Measurements from ENCODE around the gene MARK1. TPM values are rescaled to one million over a fixed set of nuclear protein-coding genes. Genes with fewer than 3 reads are reported as not detected.

The MARK1 gene
- total and polyA plus RNA-seq, 2 of the 13 experiments (the other 11 are each of a cell fraction or from before 2014, with no cell fraction given), result not detected

- intact Hi-C loops (cut with micrococcal nuclease; ENCODE audit: unreplicated experiment), result no loop called here
- H4K20me1 ChIP-seq (ENCODE audit: insufficient read depth, low read length), result no peaks in the 10 kb centered on the region
- no TSS peak for BruUV-seq (replicated peaks)
- H3K9ac ChIP-seq (ENCODE audit: insufficient read depth, low read depth, low read length), result no peak overlapping the region
- FAIRE-seq (no peak), DNase-seq (ENCODE audit: low spot score) (no peak), ATAC-seq (no peak; the same call in 2 of the 3 replicates)
- CTCF ChIA-PET (ENCODE audit: low intra/inter-chr PET ratio, low total read pairs), result no interaction called here
- H2AFZ ChIP-seq (ENCODE audit: low read length), result no peak overlapping the region
- in situ Hi-C loops (cut with HindIII; ENCODE audit: extremely low pct_ligation_motif_present, low pct_unique_long_range_greater_than_20kb), result no loop called here
- H3K79me2 ChIP-seq (ENCODE audit: insufficient read depth, low read length), result no peaks in the 10 kb centered on the region
- peak overlapping the region; percentile 32; the same call in 1 of the 2 replicates for H3K4me2 ChIP-seq (ENCODE audit: low read depth, low read length)
- H3K27me3 ChIP-seq (ENCODE audit: control insufficient read depth in 1 of 2, insufficient read depth in 2 of 2, low read length in 2 of 2), result no peaks in the 10 kb centered on the region
- H3K4me3 ChIP-seq (replicated peaks in 1 of 3; ENCODE audit: insufficient read depth in 1 of 3, low read depth in 2 of 3, low read length in 3 of 3), result no peak overlapping the region
- POLR2A ChIA-PET, result interaction anchor here (0.6 to 2.3 kb wide), 5 partner anchors 10 to 78 kb away, joined by 3 to 7 read pairs (median 3); partner anchors contain the start of genes MTARC1 and MTARC2
- no peak overlapping the region for H3K27ac ChIP-seq (ENCODE audit: extremely low read length, insufficient read depth, low read length)
- no peaks in the 10 kb centered on the region for H3K36me3 ChIP-seq (replicated peaks in 1 of 2; ENCODE audit: control insufficient read depth in 1 of 2, insufficient read depth in 2 of 2, low read length in 2 of 2)
- peaks cover 77% of the 10 kb centered on the region for H3K4me1 ChIP-seq (ENCODE audit: insufficient read depth, low read length)
- WGBS (ENCODE audit: low lambda C conversion rate), result 33% methylated on average over 7 of the region's 9 CpGs
- no peaks in the 10 kb centered on the region for H3K9me3 ChIP-seq (ENCODE audit: low read length)
- TF ChIP-seq KLF12 (CRISPR knock-in tag; IDR thresholded peaks at IDR 0.05; ENCODE audit: borderline replicate concordance) (no peak), E2F2 (CRISPR knock-in tag; IDR thresholded peaks at IDR 0.05; ENCODE audit: borderline replicate concordance) (no peak), PLSCR1 (CRISPR knock-in tag; IDR thresholded peaks at IDR 0.05; ENCODE audit: borderline replicate concordance) (no peak), ZNF746 (CRISPR knock-in tag; IDR thresholded peaks at IDR 0.05) (no peak), ZNF143 (CRISPR knock-in tag; IDR thresholded peaks at IDR 0.05) (no peak), NKX3-1 (CRISPR knock-in tag; IDR thresholded peaks at IDR 0.05) (no peak), IRX3 (CRISPR knock-in tag; IDR thresholded peaks at IDR 0.05; ENCODE audit: borderline replicate concordance, low read depth) (no peak), ZBTB34 (CRISPR knock-in tag; IDR thresholded peaks at IDR 0.05) (no peak), NRL (CRISPR knock-in tag; IDR thresholded peaks at IDR 0.05; ENCODE audit: borderline replicate concordance) (no peak), GABPB1 (CRISPR knock-in tag; IDR thresholded peaks at IDR 0.05) (no peak), ZBTB38 (CRISPR knock-in tag; IDR thresholded peaks at IDR 0.05) (no peak), AHDC1 (CRISPR knock-in tag; IDR thresholded peaks at IDR 0.05; ENCODE audit: borderline replicate concordance) (no peak), PHF20 (CRISPR knock-in tag; IDR thresholded peaks at IDR 0.05) (no peak)
Measured at GRCh38 chr1:220708936-220709801, 181.2 kb downstream of the MARK1 start.
